NB4 (cell line): ENCODE measurements around the gene ARL14.

Experiments
- POLR2A ChIP-seq: IDR thresholded peaks from 2 replicates; pipeline ENCODE4 v1.6.1; 2011; ENCODE audit warnings: mild to moderate bottlenecking; ENCODE audit not compliant: insufficient read length; ENCODE audit errors: extremely low read depth
- TF ChIP-seq, protein P1 (sequence below): IDR thresholded peaks from one replicate; pipeline ENCODE4 v1.5.1; 2012; ENCODE audit warnings: low read depth, low read length

DNA sequence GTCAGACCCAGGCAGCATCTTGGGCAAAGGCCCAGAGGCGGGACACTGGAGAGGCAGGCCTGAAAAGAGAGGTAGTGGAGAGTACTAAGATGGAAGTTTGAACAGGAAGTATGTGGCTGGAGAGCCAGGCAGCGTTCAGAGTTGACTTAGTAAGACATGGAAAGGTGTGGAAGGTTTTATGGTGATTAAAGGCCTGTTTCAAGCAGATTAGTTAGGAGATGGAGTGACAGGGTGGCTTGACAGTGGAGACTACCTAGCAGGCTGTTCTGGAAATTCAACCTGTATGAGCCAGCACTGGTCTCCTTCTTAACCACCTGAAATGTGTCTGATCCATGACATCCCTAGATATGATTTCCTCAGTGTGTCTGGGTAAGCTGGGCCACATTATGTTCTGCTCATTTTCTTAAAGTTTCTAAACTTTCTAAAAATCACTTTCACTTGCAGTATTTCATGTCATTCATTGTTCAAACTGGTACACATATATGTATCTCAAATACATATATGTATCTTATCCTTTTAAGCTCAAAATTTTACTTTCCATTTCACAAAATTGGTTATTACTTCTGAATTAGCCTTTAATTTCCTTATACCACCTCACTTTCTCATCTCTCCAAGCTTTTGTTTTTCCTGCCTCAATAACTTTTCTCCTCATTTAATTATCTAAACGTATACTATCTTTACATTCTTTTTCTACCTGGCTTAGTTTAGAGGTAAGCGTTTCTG, 43.4 kb upstream of the ARL14 start:
- TF ChIP-seq, protein P1, sequence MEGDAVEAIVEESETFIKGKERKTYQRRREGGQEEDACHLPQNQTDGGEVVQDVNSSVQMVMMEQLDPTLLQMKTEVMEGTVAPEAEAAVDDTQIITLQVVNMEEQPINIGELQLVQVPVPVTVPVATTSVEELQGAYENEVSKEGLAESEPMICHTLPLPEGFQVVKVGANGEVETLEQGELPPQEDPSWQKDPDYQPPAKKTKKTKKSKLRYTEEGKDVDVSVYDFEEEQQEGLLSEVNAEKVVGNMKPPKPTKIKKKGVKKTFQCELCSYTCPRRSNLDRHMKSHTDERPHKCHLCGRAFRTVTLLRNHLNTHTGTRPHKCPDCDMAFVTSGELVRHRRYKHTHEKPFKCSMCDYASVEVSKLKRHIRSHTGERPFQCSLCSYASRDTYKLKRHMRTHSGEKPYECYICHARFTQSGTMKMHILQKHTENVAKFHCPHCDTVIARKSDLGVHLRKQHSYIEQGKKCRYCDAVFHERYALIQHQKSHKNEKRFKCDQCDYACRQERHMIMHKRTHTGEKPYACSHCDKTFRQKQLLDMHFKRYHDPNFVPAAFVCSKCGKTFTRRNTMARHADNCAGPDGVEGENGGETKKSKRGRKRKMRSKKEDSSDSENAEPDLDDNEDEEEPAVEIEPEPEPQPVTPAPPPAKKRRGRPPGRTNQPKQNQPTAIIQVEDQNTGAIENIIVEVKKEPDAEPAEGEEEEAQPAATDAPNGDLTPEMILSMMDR, result no peak
- no peak for TF ChIP-seq POLR2A
